HG03135 (cell line): ENCODE results near the gene TMEM91.

ENCODE experiments used
- ATAC-seq: cut with Tn5 transposase; IDR thresholded peaks from one replicate; pipeline ENCODE4 v1.9.1; 2021; ENCODE audit warnings: mild to moderate bottlenecking, moderate library complexity; ENCODE audit not compliant: unreplicated experiment

Gene TMEM91

DNA sequence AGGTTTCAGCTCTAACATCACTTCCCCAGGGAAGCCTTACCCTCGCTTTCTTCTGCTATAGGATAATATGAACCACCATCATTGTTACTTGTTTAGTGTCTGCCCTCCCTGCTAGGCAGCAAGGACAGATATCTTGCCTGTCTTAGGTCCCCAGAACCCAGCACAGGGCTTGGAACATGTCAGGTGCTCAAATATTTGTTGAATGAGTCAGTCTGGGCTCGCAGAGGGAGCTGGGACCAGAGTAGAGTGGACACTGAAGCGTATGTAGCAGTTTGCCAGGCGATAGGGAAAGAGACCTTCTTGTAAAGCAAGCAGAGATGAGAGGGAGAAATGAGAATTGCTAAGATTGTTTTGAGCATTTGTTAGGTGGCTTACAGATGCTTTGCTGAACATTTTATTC is 33.0 kb downstream of the TMEM91 start:
- no peak for ATAC-seq

DNA sequence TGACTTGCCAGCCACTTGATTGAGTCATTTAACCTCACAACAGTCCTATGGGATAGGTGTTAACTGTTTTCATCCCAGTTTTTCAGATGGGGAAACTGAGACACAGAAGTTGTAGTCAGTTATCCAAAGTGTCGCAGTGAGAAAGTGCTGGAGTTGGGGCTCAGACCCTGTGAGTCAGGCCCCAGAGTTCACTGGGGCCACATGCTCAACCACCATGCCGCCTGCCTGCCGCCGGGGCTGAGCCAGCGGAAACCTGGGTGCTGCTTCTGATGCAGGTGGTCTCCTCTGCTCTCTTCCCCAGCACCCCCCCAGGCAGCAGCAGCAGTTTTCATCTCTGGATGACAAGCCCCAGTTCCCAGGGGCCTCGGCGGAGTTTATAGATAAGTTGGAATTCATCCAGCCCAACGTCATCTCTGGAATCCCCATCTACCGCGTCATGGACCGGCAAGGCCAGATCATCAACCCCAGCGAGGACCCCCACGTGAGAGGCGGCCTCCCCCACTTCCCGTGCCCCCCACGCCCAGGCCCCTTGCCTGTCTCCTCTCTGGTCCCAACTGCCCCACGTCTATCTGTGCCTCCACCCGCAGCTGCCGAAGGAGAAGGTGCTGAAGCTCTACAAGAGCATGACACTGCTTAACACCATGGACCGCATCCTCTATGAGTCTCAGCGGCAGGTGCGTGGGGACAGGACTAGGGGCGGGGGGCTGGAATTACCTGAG is 34.2 kb downstream of the TMEM91 start:
- ATAC-seq: no peak

DNA sequence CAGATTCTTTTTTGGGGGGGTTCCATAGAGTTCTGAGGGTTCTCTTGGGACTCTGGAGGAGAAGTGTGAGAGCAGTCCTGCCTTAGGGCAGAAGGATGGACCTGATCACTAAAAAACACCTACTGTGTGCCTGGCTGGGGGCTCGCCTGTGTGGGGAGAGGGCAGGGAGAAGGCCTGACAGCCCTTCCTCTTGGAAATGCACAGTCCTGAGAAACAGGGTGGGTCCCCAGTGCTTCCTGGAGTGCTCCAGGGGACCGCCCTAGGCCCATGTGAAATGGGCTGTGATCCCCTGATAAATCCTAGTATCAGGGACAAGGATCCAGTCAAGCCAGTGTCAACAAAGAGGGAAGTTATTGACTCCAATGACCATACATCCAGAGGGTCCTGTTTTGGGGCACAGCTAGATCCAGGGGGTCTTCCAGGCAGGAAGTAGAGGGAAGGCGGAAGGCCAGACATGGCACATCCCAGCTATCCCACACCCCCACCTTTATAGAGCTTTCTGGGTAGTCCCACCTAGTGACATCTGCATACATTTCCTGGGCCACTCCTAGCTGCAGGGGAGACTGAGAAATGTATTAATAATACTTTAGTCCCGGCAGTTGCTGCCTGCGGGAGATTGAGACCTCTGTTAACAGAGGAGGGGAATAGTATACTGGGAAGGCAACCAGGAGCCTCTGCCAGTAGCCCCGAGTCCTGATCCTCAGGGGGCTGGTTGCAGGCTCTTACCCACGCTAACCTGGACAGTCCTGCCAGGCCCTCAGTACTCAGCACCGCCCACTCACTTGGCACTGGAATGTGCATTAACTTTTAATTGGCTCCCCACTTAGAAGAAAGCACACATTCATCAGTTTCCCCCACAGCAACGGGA is 35.0 kb downstream of the TMEM91 start:
- no peak for ATAC-seq

DNA sequence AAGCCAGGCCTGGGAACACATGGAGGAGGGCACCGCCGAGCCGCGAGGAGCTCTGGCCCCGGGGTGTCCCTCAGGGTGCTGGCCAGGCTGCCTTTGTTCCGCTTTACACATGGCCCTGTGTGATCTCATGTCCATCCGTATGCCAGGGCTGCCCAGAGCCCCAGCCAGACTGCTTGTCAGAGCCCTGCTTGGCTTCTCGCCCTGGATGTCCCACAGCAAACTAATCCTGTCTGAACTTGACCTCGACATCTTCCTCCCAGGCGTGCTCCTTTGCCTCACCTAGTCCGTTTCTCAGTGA is 35.6 kb downstream of the TMEM91 start:
- ATAC-seq: no peak

DNA sequence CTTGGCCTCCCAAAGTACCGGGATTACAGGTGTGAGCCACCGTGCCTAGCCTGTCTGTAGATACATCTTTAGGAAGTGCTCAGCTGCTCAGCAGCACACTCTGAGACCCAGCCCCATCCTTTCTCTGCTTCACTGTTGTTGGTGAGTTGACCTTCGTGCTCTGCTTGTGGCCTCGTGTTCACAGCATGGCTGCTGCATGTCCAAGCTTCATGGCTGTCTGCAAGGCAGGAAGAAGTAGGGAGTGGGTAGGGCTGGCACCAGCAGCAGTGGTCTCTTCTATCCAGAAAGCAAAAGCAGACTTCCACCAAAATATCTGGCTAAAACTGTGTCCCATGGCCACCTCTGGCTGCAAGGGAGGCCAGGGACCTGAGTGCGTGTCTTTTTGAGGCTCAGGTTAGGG is 36.6 kb downstream of the TMEM91 start:
- no peak for ATAC-seq

DNA sequence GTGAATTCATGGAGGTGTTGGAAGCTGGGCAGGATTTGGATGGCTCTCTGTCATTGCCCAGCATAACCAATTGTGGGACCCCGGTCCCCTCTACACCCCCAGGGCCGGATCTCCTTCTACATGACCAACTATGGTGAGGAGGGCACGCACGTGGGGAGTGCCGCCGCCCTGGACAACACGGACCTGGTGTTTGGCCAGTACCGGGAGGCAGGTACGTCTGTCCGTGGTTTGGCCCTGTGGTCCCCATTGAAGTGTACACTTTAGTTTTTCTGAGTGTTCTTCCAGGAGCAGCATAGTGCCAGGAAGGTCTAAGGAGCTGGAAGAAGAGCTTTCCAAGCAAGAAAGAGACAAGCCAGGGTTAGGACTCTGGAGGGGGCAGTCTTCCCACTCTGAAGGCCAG is 37.6 kb downstream of the TMEM91 start:
- no peak for ATAC-seq

DNA sequence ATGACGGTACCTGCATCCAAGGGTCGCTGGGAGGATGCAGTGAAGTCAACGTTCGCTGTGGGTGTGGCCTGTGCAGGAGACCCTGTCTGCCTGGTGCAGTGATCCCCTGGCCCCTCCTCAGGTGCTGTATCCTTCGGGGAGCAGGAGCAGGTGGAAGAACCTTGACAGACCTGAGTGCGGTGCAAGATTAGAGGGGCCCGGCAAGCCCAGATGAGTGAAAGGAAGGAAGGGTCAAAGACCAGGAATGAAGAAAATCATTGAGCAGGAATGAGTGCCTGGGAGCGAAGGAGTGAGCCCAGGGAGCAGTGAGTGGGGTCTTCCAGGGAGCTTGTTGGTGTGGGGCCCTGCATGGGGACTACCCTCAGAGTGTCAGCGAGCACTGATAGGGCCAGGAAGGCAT is 38.1 kb downstream of the TMEM91 start:
- no peak for ATAC-seq

DNA sequence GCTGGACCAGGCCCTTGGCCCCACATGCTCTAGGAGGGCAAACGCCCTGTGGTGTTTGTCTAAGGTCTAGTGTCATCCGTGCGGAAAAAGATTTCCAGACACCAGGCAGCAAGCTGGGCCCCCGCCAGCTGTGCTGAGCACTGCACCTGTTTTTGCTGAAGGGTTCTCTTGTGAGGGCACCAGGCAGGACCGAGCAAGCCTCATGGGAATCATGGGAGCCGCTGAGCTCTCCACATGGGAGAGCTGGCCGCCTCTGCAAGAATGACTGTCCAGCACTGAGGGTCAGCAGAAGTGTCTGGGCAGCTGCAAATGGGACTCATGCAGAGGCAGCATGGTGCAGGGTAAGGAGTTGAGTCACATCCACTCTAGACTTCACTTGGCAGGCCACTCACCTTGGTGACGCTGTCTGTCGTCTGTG is 38.8 kb downstream of the TMEM91 start:
- no peak for ATAC-seq

DNA sequence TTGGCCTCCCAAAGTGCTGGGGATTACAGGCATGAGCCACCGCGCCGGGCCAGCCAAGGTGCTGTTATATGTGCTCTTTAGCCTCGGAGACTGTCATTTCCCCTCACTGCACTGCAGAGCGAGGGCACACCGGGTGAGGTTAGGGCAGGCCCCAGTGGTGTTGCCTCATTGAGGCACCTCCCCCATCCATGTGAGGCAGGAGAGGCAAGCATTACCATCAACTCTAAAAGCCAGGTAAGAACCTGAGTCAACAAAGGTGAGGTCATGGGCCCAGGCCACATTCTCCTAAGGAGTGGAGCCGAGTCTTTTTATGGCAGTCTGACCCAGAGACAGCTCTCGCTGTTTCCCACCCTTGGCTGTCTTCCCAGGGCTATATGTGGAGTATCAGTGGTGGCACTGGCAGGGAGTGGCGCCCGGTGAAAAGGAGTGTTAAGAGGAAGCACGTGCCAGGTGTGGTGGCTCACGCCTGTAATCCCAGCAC is 39.9 kb downstream of the TMEM91 start:
- no peak for ATAC-seq

DNA sequence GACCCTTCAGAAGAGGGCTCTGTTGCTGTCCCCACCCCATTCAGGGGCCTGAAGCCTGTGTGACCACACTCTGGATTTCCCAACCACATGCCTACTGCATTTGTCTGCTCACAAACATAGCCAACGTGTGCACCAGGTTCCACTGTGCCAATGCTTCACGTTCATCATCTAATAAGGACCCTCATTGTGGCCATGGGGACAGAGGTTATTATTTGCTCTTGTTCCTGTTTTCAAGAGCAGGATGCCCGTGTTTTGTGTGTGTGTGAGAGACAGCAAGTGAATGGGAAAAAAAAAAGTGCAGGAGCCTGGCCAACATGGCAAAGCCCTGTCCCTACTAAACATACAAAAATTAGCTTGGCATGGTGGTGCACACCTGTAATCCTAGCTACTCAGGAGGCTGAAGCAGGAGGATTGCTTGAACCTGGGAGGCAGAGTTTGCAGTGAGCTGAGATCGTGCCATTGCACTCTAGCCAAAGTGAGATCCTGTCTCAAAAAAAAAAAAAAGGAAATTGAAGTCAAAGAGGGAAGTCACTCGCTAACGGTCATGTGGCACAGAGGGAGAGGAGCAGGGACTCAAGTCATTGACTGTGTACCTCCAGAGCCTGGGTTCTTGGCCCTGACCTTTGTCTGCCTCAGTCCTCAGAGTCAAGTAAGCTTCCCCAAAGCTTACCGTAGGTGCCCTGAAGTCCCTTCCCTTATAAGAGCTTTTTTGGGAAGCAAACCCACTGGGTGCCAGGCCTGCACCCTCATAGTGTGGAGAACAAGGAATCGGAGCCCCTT is 44.0 kb downstream of the TMEM91 start:
- ATAC-seq: no peak

DNA sequence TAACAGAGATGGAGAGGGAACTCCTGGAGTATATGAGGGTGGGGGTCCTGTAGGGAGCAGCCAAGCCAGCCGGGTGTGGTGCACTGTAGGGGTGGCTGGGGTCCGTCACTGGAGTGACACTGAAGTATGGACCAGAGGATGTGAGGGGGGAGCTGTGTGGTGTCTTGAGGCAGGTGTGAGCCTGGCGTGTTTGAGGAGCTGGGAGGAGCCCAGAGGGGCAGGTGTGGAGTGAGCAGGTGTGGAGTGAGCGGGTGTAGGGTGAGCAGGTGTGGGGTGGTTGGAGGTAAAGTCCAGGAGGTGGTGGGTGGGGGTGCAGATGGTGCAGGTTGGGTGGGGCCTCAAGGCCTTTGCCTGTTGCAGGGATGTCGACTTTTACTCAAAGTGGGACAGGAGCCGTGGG is 45.0 kb downstream of the TMEM91 start:
- ATAC-seq: no peak

DNA sequence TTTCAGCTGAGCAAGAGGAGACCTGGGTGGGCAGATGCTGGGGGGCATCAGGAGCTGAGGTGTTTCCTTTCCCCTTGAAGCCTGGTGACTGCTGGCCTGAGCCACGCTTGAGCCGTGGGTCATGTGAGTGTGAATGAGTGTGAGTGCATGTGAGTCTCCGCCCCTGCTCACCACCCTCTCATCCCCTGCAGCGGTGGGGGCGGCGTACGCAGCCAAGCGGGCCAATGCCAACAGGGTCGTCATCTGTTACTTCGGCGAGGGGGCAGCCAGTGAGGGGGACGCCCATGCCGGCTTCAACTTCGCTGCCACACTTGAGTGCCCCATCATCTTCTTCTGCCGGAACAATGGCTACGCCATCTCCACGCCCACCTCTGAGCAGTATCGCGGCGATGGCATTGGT is 45.6 kb downstream of the TMEM91 start:
- no peak for ATAC-seq

DNA sequence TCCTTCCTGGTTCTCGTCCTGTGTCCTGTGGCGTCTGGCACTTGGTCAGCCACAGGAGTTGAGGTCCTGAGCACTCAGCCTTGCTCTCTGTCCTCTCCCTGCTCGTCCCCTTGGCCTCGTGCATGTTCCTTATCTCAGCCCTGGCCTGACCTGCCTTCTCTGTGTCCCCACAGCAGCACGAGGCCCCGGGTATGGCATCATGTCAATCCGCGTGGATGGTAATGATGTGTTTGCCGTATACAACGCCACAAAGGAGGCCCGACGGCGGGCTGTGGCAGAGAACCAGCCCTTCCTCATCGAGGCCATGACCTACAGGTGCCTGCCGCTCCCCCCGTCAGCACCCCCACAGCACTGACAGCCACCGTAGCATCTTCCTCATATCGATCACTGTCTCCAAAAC is 46.1 kb downstream of the TMEM91 start:
- ATAC-seq: no peak

DNA sequence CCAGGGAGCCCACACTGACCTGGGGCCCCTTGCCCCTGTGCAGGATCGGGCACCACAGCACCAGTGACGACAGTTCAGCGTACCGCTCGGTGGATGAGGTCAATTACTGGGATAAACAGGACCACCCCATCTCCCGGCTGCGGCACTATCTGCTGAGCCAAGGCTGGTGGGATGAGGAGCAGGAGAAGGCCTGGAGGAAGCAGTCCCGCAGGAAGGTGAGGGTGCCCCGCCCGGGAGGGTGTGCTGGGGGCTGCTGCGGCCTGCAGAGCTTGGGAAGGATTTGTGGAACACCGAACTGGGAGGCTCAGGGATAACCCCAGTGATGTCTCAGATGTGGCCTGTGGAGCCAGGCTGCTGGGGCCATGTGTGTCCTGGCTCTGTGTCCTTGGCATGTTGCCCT is 46.6 kb downstream of the TMEM91 start:
- no peak for ATAC-seq

DNA sequence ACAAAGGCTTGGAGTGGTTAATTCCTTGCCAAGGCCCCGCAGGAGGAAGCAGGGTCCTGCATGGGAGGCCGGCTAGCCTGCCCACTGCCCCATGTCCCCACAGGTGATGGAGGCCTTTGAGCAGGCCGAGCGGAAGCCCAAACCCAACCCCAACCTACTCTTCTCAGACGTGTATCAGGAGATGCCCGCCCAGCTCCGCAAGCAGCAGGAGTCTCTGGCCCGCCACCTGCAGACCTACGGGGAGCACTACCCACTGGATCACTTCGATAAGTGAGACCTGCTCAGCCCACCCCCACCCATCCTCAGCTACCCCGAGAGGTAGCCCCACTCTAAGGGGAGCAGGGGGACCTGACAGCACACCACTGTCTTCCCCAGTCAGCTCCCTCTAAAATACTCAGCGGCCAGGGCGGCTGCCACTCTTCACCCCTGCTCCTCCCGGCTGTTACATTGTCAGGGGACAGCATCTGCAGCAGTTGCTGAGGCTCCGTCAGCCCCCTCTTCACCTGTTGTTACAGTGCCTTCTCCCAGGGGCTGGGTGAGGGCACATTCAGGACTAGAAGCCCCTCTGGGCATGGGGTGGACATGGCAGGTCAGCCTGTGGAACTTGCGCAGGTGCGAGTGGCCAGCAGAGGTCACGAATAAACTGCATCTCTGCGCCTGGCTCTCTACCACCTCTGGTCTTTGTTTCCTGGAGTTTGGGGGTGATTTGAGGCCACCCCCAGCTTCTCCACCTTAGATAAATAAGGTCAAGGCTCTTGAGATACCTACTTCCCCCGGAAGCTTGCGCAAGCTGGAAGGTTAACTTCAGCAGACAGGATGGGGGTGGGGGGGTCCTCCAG is 48.2 kb downstream of the TMEM91 start:
- ATAC-seq: no peak

DNA sequence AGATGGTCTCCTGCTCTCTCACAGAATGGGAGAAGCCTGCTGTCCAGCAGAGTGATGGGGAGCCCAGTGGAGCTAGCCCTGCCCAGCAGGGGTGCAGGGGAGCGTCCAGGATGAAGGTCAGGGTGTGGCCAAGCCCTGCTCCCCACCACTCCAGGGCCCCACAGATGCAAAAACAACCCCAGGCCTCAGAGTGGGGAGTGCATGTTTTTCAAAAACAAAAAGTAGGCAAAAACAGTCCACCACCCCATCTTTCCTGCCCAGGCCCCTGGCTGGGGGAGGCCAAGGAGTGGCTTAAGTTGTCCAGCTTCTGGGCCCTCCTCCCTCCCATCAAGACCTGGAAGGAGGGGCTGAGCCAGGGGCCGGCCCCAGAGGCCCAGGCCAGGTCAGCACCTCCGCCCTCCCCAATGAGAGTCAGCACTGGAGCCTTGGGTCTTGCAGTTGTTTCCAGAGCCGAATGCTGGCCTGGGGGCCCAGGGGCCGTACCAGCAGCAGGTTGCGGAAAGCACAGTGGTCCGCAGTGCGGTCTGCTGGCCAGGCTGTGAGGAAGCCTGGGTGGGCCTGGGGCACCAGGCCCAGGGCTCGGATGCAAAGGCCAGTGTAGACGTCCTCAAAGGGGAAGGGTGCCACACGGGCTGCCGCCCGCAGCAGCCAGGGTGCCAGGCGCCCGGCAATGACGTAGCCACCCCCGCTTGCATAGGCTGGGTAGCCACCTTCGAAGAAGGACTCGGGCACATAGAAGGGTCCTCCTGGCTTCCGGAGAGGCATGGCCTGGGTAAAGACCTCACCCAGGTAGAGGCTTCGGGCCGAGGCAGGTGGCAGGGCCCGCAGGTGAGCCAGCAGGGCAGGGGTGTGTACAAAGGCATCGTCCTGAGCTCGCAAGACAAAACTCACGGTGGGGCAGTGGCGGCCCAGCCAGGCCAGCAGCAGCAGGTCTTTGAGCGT is 49.1 kb downstream of the TMEM91 start:
- no peak for ATAC-seq

DNA sequence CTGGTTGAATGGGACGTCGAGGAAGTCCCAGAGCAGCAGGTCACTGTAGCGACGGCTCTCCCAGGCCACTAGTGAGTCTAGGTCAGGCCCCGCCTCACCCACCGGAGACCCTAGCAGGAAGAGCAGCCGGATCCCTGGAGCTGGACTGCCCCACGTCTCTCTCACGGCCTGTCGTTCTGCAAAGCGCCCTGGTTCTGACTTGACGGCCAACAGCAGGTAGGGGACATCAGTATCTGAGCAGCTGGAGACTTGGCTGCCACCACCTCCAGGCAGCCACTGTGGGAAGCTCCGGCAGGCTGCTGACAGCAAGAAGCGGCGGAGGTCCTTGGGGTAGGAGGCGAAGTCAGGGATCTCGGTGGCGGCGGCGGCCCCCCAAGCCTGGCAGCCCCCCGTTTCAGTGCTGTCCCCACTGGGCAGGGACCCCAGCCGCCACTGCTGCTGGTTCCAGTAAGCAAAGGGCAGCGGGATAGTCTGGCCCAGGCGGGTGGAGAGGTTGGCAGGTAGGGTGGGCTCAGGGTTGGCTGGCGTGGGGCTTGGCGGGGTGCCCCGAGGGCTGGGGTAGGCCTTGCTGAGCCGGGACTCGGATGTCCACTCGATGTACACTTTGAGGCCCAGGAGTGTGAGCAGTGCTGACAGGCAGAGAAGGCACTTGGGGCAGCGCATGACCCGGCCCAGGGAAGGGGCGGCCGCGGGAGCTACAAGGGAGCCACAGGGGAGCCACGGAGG is 49.9 kb downstream of the TMEM91 start:
- no peak for ATAC-seq

DNA sequence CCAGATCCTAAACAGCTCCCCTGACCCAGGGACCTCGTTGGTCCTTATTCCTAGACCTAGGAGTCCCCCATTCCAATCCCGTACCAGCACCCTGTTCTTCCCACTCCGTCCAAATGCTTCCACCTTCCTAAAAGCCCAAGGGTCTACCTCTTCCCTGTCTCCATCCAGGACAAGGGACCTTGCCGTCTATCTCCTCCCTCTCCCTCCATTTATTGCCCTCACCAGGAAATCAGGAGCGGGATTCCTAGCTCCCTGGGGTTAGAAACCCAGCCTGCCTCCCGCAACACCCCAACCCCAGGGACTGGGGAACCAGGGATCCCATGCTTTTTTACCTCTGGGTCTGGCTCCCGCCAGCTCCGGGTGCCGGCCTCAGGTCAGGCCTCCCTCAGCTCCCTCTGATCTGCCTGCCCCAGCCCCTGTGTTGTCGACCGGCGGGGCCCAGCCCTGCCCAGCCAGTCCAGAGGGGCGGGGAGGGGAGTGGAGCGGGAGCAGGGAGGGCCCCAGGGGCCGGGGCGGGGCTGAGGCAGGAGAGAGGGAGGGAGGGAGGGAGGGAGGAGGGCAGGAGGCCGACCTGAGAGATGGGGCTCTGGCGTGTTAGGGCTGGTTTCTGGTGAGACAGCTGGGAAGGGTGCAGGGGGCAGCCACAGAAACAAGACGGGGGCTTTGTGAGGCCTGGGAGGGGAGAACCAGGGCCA is 50.8 kb downstream of the TMEM91 start, which contains the start of gene B3GNT8:
Gene B3GNT8 (minus strand): TSS at position 423 of the 695 bp plus-strand sequence. CDS start 596 bp downstream, outside the sequence.
- no peak for ATAC-seq
